ENCODE measurements around the gene UBL5.
A peak's percentile ranks its signal among the peaks of the same experiment; 100 is the strongest.
"Not testable (repeated sequence)": the region's sequence is repeated elsewhere in the genome, so short reads cannot be mapped to it uniquely, and the experiment has no call there.

The UBL5 gene

GRCh38 chr19:9827289-9828238 lies at the start of gene UBL5:
TSS of gene UBL5 (plus strand) at chr19:9827918. CDS start at chr19:9828338, 420 bp downstream.
- peak; percentile 89 for DNase-seq

GRCh38 chr19:9782338-9782737 lies 45.4 kb upstream of the UBL5 start:
- DNase-seq: no peak

GRCh38 chr19:9784163-9784496 lies 43.6 kb upstream of the UBL5 start:
- DNase-seq: not testable (repeated sequence)

GRCh38 chr19:9785367-9786331 lies 42.1 kb upstream of the UBL5 start:
- peak; percentile 95 for DNase-seq

GRCh38 chr19:9786342-9786741 lies 41.4 kb upstream of the UBL5 start:
- no peak for DNase-seq

GRCh38 chr19:9786819-9787218 lies 40.9 kb upstream of the UBL5 start:
- DNase-seq: no peak

GRCh38 chr19:9788604-9789003 lies 39.1 kb upstream of the UBL5 start:
- DNase-seq: not testable (repeated sequence)

- DNase-seq: no peak
Measured at GRCh38 chr19:9789066-9789465, 38.7 kb upstream of the UBL5 start.

- DNase-seq: not testable (repeated sequence)
Measured at GRCh38 chr19:9789579-9789978, 38.1 kb upstream of the UBL5 start.

GRCh38 chr19:9791073-9791367 lies 36.7 kb upstream of the UBL5 start:
- DNase-seq: not testable (repeated sequence)

GRCh38 chr19:9791552-9792205 lies 36.0 kb upstream of the UBL5 start:
- peak; percentile 96 for DNase-seq

GRCh38 chr19:9792206-9793070 lies 35.3 kb upstream of the UBL5 start:
- DNase-seq: peak; percentile 94

- DNase-seq: peak; percentile 73
Measured at GRCh38 chr19:9793071-9793591, 34.6 kb upstream of the UBL5 start.

- DNase-seq: peak; percentile 90
Measured at GRCh38 chr19:9796113-9796773, 31.5 kb upstream of the UBL5 start.

GRCh38 chr19:9797871-9798270 lies 29.8 kb upstream of the UBL5 start:
- no peak for DNase-seq

GRCh38 chr19:9799162-9799561 lies 28.6 kb upstream of the UBL5 start:
- DNase-seq: no peak

GRCh38 chr19:9801976-9802375 lies 25.7 kb upstream of the UBL5 start:
- no peak for DNase-seq

- DNase-seq: no peak
Measured at GRCh38 chr19:9806803-9807202, 20.9 kb upstream of the UBL5 start.

GRCh38 chr19:9808855-9809824 lies 18.6 kb upstream of the UBL5 start:
- DNase-seq: peak; percentile 52

GRCh38 chr19:9811139-9811538 lies 16.6 kb upstream of the UBL5 start:
- DNase-seq: no peak

Data from CD4-positive, alpha-beta T cell treated with Interferon gamma for 1 hour (primary cell).